GM18951 (cell line): ENCODE data around the gene C21orf58.

Source experiments
- POLR2A ChIP-seq: IDR thresholded peaks from 4 replicates; pipeline ENCODE4 v1.6.1; 2011; ENCODE audit warnings: mild to moderate bottlenecking; ENCODE audit not compliant: insufficient read length, insufficient read depth; ENCODE audit errors: extremely low read depth
- in situ Hi-C: fragments of 300-500 bp; cut with MboI; formaldehyde crosslinking; loops from one replicate; pipeline ENCODE4 v1.12.0; 2022; ENCODE audit warnings: low sequenced_read_pairs, mixed read lengths, inconsistent platforms; ENCODE audit not compliant: unreplicated experiment

C21orf58 gene

DNA sequence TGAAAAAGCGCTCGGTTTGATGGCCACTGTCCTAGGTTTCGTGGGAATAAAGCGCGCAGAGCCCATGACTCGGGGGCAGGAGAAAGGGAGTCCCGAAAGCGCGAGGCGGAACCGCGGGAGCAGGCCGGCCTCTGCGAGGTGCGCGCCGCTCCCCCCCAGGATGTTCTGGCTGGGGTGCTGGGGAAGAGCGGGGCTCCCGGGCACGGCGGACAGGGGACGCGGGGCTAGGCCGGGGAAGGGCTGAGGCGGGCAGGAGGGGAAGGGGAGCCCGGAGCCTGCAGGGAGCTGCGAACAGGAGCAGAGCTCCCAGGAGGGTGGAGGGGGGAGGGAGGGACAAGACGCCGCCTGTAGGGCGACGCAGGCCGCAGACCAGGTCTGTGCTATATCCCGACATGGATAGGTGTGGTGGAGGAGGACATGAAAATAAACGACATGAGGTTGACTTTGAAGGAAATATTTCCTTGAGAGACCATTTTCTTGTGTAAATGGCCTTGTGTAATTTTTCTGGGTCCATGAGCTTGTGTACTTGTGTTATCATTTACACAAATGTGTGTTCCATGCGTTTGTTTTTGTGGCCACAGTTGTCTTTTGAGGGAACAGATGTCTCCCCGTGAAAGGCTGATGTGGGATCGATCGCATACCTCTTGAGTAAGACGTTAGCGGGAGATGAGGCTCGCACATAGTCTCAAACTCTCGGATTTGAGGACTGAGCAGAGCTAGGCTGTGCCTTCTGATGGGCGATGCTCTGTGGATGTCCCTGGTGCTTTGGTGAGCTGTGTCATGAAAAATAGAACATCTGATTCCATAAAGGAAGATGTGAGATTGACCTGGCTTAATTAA lies 1.6 kb upstream of the C21orf58 start:
- TF ChIP-seq POLR2A: no peak
- in situ Hi-C loops: no loop called here

DNA sequence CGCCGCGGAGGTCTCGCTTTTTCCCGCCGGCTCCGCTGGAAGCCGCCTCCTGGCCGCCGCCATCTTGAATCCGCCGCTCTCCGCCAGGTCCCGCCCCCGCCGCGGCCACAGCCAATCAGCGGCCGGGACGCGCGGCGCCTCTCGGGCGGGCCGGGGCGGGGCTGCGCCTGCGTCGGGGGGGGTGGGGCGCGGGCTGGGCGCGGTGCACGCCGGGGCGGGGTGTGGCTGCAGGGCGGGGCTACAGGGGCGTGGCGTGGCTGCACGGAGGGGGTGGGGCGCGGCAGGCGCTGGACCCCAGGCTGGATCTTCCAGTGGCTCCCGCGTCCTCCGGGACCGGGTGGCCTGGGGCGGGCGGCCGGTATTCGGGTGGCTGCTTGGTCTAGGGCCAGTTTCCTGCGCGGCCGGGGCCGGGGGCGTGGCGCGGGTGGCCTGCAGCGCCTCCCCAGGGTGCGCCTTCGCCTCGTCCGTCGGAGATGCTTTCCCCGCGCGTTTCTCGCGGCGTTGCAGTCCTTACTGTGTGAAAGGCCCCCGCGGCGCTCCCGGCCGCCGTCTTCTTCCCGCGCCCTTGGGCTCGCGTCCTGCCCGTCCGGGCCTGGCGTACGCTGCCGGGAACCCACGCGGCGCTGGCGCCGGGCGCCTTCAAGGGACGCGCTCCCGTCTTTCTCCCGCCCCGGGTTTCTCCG lies 861 bp upstream of the C21orf58 start:
- in situ Hi-C loops: no loop called here

DNA sequence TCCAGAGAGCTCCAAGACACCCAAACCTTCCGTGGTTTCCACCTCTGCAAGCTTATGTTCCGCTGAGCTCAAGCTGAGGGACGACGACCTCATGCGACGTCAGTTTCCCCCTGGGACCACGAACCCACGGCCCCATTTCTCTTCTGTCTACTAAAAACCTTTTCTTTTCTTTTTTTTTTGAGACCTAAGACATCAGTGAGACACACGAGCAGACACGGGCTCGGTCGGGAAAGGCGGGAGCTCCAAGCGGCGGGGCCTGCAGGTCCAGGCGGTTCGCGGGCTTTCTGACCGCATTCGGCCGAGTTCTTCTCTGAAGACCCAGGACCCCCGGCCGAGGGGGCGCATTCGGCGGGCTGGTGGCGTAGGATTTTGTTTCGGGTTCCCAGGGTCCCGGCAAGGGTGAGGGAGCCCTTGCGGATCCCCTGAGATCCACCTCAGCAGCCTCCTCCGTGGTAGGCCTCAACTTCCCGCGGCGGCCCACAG lies 402 bp downstream of the C21orf58 start:
- TF ChIP-seq POLR2A: no peak
- in situ Hi-C loops: no loop called here

More for the DNA sequence above, 861 bp upstream of the C21orf58 start:
- peak; percentile 62 for TF ChIP-seq POLR2A

DNA sequence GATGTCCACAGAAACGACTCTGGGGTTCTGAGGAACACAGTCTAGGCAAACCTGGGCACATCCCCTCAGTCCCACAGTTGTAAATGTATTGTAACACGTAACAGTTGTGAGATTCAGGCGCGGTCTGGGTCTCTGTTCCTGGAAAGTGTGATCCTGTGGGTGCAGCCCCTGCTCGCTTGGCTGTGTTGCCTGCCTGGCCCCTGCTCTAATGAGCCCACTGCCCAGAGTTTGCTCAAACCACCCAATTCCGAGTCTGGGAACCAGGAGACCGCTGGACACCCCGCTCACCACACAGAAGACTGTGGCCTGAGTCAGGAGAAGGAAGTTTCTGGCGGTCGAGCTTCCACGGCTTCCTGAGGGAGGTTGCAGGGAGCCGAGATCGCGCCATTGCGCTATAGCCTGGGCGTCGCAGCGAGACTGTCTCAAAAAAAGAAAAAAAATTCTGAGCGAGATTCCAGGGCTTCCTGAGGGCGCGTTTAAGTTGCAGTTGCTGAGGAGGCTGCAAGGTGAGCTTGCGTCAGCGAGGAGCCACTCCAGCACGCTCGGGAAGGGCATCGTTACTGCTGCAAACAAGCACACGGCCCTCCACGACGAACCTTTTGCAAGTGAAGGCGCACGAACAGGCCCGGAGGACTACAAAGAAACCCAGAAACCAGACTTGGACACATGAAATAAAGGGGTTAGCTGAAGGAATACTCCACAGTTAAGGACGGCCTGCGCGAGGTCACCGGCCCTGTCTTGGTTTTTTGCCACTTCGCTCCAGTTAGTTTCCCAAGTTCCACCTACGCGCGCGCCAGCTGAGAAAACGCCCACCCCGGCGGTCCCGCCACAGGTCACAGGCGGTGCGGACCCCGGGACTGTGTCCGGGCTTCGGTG lies 1.1 kb downstream of the C21orf58 start:
- no peak for TF ChIP-seq POLR2A
- in situ Hi-C loops: no loop called here

DNA sequence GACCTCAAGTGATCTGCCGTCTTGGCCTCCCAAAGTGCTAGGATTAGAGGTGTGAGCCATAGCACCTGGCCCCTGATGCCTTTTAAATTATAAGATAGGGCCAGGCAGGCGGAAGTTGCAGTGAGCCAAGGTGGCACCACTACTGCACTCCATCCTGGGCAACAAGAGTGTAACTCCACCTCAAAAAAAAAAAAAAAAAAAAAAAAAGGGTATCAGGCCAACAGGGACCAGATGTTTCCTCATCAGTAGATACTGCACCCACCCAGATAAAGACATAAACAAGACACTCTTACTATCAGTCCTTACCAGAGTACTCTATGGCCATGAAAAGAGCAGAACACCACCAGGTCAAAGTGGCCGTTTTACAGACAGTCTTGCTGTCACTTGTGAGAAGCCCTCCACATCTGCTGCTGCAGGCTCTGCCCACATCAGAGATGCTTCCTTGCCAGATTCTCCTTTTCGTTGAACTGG lies 3.3 kb downstream of the C21orf58 start:
- in situ Hi-C loops: no loop called here

DNA sequence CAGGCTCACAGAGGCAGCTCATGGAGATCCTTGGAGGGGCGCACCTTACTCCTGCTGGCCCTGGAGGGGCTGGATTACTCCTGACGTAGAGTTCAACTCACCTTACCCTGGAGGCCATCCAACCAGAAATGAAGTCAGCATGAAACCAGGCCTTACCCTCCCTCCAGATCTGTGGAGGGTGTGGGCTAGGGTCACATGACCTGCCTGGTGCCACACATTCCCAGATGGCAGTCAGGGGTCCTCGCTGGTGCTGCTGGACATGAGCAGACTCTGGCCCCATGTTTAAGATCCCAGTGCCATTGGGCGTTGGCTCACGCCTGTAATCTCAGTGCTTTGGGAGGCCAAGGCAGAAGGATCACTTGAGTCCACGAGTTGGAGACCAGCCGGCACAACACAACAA lies 4.5 kb downstream of the C21orf58 start:
- TF ChIP-seq POLR2A: peak; percentile 19
- in situ Hi-C loops: no loop called here

More for the DNA sequence above, 3.3 kb downstream of the C21orf58 start:
- TF ChIP-seq POLR2A: no peak

DNA sequence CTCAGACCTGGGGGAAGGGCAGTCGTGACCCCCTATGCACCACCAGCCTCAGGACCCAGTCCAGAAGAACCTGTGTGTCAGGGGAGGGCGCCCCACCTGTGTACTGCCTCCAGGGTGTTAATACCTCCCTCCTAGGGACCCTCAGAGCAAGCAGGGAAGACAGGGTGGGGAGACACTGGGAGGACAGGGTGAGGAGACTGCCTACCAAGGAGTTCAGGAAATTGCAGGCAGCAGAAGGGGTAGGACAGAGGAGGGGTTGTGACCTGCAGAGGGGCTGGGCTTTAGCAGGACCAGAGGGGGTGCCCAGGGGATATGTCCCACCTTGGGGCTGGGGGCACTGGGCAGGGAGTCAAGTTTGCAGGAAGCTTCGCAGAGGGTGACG lies 5.2 kb downstream of the C21orf58 start:
- in situ Hi-C loops: no loop called here
- TF ChIP-seq POLR2A: no peak

DNA sequence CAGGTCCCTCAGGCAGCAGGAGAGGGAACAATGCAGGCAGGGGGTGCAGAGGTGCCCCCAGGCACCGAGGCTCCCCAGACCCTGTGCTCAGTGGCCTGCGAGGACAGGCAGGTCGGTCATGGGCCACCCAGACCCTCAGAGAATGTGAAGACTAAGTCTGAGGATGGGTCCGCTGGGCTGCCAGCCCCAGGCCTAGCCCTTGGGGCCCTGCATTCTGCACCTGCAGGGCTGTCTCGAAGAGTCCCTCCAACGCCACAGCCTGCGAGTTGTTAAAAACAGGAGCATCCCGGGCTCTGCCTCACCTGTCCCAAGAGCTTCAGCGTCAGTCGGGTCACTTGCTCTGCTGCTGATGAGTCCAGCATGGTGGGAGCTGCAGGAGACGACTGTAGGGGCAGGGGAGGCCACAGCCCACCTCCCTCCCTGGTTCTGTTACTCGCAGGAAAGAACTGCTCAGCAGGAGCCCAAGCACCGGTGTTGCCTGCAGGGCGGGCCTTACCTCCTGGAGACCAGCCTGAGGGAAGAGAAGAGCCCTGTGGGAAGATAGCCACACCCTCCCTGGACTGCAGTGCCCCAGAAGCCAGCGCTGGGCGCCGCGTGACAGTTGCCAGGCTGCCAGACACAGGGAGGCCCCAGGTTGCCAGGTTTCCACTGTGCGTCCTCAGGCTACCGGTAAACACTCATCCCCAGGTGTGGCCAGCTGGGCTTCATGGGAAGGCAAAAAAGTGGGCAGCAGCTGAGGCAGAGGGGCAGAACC lies 5.8 kb downstream of the C21orf58 start:
- TF ChIP-seq POLR2A: no peak
- in situ Hi-C loops: no loop called here

DNA sequence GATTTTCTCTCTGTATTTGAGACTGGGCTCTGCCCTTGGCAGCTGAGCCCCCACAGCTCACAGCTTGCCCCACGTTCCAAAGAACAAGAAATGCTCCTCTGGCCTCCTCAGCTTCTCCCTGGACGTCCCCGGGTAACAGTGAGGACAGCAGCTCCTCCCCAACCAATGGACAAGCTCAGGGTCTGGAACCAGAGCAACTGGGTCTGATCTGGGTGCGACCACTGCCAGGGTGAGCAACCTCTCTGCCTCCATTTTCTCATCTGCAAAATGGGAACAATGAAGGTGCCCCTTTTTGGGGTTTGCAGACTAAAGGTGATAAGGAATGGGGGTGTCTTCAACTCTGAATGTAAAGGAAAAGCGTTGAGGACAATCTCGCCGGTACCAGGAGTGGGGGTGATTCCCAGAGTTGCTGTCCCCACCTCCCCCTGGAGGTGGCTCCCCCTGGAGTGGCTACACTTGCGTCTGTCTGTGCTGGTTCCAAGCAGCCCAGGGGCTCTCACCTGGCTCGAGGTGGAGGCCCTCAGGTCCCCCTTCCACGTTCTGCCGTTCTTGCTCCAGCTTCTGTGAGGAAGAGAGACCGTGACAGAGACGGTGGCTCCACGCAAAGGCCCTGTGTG lies 6.9 kb downstream of the C21orf58 start:
- in situ Hi-C loops: no loop called here

DNA sequence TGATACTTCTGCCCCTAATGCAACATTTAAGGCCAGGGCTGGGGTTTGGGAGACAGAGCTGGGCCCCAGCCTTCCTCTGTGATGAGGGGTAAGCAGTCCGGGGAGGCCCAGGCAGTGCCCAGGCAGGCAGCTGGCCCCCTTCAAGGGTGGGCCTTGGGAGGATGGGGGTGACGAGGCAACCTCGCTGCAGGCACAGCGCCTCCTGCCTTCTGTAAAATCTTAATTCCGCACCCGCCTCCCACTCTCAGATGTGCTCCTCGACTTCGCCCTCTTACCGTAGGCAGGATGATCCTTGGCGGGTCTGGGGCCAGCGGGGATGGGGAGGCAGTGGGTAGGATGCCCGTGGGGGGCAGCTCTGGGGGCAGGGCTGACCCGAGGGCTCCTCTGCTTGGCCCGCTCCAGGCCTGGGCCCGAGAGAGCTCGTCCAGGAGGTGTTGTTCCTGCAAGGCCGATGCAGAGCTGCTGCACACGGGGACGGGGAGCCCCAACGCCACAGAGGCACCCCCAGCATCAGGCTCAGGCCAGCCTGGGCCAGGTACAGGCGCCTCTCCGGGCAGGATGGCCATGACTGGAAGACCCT lies 9.1 kb downstream of the C21orf58 start:
- in situ Hi-C loops: no loop called here
- TF ChIP-seq POLR2A: no peak

More for the DNA sequence above, 6.9 kb downstream of the C21orf58 start:
- no peak for TF ChIP-seq POLR2A

DNA sequence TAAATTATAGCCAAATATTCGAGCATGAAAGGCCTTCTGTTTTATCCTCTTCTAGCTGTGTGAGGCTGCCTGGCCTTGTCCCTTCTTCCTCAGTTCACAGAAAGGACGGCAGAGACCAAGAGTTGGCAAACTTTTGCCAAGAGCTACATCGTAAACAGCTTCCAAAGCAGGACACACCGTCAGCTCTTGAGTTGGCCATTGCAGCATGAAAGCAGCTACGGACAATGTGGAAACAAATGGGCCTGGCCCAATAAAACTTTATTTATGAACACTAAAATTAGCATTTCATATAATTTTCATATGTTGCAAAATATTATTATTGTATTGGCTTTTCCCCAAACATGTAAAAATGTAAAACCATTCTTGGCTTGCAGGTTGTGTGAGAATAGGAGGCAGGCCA lies 10.7 kb downstream of the C21orf58 start:
- in situ Hi-C loops: no loop called here
- no peak for TF ChIP-seq POLR2A
